AG09309 (cell line): ENCODE results near the gene TMEM86B.

ENCODE experiments used
- DNase-seq: peaks from one replicate; pipeline ENCODE4 v3.0.0-alpha.2; 2010; ENCODE audit warnings: low read depth
- H3K4me3 ChIP-seq: 2 replicates; pipeline ENCODE4 v1.5.1; 2011; ENCODE audit warnings: mild to moderate bottlenecking, low read depth, low read length, moderate library complexity; ENCODE audit not compliant: control insufficient read depth
- TF ChIP-seq, protein P1 (sequence below): IDR thresholded peaks from 2 replicates; pipeline ENCODE4 v1.5.1; 2011; ENCODE audit warnings: mild to moderate bottlenecking, low read depth, low read length, inconsistent platforms; ENCODE audit not compliant: insufficient read depth, control insufficient read depth; ENCODE audit errors: missing control alignments

The TMEM86B gene

DNA sequence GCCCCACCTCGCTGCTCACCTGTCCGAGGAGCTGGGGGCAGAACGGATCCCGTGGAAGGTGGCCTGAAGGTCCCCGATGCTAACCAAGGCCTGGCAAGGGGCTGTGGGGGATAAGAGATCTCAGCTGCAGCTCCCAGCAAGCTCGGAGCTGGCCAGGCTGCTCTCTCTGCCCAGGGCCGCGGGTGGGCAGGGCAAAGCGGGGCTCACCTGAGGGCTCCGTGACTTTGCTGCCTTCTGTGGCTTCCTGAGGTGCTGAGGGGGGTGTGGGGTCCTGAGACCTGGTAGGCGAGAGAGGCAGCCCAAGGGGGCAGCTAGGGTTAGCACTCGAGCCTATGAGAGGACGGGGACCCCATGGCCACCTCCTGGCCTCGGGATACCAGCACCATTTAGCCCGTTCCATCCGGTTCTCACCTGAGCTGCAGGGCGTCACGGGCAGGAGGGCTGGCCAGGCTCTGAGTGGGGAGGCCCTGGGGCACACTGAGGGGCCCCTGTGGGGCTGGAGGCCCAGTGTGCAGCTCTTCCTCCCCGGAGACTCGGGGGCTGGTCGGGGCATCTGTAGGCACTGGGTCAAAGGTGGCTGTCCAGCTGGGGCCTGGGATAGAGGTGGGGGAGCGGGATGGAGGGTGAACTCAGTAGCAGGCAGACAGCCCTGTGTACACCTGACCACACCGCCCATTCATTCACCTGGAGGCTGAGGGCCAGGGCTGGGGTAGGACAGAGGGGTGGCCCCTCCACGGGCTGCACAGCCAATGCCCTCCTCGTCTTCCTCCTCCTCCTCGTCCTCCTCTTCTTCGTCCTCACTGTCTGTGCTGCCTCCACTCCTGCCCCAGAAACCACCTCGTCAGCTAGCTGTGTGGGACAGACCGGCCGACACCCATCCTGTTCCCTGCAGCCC lies 3.1 kb upstream of the TMEM86B start:
- no peak for DNase-seq
- H3K4me3 ChIP-seq: no peak overlapping the region
- TF ChIP-seq, protein P1, sequence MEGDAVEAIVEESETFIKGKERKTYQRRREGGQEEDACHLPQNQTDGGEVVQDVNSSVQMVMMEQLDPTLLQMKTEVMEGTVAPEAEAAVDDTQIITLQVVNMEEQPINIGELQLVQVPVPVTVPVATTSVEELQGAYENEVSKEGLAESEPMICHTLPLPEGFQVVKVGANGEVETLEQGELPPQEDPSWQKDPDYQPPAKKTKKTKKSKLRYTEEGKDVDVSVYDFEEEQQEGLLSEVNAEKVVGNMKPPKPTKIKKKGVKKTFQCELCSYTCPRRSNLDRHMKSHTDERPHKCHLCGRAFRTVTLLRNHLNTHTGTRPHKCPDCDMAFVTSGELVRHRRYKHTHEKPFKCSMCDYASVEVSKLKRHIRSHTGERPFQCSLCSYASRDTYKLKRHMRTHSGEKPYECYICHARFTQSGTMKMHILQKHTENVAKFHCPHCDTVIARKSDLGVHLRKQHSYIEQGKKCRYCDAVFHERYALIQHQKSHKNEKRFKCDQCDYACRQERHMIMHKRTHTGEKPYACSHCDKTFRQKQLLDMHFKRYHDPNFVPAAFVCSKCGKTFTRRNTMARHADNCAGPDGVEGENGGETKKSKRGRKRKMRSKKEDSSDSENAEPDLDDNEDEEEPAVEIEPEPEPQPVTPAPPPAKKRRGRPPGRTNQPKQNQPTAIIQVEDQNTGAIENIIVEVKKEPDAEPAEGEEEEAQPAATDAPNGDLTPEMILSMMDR: no peak

- no peak for DNase-seq
- no peak overlapping the region for H3K4me3 ChIP-seq
- TF ChIP-seq, protein P1: no peak
Observed at GRCh38 chr19:55230780-55231179, 2.2 kb upstream of the TMEM86B start.

DNA sequence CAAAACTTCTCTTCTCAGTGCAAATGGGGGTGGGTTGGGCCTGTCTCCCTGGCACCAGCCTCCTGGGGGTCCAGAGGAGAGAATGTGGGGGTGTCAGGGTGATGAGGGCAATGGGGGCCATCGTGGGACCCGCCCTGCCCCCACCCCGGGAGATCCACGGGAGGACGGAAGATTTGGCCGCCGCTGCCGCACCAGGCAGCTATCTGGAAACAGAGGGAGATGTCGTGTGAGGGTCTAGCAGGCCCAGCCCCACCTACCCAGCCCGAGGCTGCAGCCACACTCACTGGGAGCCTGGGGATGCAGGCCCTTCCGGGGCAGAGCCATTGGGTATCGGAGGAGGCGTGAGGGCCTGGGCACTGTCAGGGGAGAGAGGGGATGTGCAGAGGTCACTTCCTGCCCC lies 1.8 kb upstream of the TMEM86B start:
- TF ChIP-seq, protein P1: no peak
- DNase-seq: no peak

GRCh38 chr19:55229789-55230182 lies 1.2 kb upstream of the TMEM86B start:
- TF ChIP-seq, protein P1: no peak
- DNase-seq: no peak
- H3K4me3 ChIP-seq: no peak overlapping the region

More for the DNA sequence above, 1.8 kb upstream of the TMEM86B start:
- no peak overlapping the region for H3K4me3 ChIP-seq

DNA sequence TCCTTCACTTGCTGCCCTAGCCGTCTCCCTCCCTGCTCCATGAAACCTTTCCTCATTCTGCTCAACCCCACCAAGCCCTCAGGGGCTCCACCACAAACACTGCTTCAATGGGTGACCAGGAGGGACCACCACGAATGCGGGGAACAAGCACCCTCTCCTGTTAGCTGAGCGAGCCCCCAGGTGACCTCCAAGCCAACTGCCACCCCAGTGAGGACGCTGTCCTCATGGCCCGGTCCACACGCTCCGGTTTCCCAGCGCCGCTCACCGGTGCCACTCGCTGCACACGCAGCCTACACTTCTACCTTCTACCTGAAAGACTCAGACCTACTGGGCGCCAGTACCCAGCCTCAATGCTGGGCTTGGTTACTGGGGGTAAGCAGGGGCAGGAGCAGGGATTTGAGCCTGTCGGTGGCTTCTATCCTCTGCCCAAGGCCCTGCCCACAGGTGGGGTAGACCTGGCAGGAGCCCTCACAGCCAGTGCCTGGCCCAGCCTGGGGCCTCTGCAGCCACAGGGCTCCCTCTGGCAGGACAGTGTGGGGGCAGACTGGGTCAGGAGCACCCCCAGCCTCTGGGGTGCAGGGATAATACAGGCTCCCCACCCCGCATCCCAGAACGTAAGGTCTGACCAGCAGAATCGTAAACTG lies 704 bp upstream of the TMEM86B start:
- TF ChIP-seq, protein P1: no peak

DNA sequence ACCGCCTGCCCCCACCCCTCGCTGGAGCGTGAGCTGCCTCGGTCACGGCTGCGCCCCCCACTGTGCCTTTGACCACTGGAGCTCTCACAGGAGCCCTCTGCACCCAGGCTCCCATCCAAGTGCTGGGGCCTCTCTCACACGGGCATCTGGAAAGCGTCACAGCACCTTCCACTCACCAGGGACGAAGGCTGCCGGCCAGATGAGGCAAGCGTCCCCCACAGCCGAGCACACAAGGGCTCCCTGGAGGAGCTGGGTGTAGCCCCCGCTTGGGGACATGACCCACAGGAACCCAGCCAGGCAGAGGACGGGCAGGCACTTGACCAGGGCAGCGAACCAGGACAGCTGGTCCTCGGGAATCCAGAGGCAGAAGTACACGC lies 560 bp downstream of the TMEM86B start:
- no peak overlapping the region for H3K4me3 ChIP-seq
- TF ChIP-seq, protein P1: no peak
- no peak for DNase-seq

More for the DNA sequence above, 704 bp upstream of the TMEM86B start:
- no peak overlapping the region for H3K4me3 ChIP-seq
- DNase-seq: no peak
